Activated T-helper 1 cell treated with anti-CD3 and anti-CD28 coated beads, Interleukin-2, amount 50 U/mL, for 16 hours (primary cell): ENCODE results near the gene TEAD4.

Experiments used
- DNase-seq, 2 donors: peaks; one replicate each; pipeline ENCODE4 v3.0.0-alpha.2; 2020; ENCODE audit warnings: low read depth in 1 of 2, low spot score in 1 of 2

Gene TEAD4

DNA sequence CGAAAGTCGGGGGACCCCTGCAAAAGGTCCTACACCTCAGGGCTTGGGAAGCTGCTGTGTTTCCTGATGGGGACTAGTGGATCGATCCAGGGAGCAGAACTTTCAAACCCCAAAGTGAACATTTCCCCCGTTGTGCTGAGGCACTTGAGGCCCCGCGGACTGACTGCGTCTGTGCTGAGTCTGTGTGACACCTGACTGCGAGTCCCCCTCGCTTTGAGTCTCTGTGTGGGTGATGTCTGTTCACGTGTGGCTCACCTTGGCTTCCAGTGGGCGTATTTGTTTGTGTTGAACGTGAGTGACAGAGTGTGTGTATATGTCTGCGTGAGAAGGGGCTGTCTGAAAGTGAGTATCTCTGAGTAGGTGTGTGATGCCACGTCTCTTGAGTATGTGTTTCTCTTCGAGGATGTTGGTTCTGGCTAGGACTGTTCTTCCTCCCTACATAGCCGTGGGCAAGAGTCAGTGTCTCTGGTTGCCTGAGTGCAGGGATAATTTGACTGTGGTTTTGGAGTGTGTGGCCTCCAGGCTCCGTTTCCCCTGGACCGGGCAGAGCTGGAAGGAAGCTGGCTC is 1.3 kb downstream of the TEAD4 start:
- DNase-seq: no peak

DNA sequence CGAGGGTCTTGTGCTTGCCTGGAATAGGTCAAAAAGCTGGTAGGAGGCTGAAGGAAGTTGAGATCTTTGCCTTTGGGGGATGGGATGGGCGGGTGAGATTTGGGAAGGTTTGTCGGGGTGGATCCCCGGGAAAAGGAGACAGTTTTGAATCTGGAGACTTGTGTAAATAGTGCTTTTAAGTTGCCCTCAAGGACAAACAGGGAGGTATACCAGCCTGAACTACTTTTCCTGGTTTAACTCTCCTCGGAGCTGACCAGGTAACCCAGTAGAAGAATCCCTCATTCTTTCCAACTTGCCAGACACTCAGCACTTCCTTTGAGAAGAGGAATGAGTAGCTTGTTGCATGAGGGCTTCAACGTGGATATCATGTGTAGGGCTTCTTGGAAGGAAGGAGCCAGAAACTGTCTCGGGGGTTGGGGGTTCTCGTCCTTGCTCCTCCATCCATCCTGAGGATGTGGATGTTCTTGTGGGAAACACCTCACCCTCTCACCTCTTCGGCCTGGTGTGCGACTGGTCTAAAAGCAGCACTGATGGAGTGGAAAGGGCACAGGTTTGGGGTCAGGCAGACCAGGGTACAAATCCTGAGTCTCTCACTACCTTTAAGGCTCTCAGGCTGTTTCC is 1.9 kb downstream of the TEAD4 start:
- DNase-seq: no peak

GRCh38 chr12:2961705-2962104 is 2.5 kb downstream of the TEAD4 start:
- DNase-seq: no peak

GRCh38 chr12:2963154-2963759 is 4.1 kb downstream of the TEAD4 start:
- no peak for DNase-seq

DNA sequence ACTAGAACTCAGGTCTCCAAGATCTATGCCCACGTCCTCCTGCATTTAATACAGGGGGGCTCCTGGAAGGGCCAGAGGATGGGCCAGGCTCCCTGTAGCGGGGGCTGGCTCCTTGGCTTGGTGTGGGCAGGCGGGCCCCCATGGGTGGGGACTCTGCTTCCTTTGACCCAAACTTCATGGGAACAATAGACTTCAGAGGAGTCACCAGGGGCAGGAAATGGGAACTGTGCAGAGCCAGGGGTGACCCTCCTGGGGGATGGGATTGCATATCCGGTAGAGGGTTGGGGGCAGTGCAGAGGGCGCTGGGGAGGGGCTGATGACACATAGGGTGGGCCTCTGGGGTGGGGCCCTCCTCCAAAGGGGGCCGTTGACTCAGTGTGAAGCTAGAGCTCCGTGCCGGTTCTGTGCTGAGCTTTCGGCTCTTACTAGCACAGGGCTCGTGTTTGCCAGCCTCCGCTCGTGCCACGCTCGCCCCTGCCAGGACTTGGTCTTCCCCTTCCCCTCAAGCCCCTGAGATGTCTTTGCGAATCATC is 4.6 kb downstream of the TEAD4 start:
- no peak for DNase-seq

DNA sequence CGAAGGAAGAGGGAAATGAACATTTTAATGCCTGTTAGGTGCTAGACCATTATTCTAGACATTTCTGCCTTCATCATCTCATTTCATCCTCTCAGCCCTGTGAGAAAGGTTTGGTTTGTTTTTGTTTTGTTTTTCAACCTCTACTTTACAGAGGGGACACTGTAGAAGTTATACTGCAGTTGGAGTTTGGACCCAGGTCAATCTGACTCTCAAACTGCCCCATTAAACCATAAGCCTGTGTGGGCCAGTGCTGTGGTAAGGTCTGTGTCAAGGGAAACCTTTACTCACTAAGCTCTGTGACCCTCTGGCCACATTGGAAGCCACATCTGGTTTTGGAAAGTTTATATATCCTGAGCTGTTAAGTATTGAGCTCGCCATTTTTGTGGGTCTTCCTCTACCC is 8.5 kb downstream of the TEAD4 start:
- DNase-seq: no peak

DNA sequence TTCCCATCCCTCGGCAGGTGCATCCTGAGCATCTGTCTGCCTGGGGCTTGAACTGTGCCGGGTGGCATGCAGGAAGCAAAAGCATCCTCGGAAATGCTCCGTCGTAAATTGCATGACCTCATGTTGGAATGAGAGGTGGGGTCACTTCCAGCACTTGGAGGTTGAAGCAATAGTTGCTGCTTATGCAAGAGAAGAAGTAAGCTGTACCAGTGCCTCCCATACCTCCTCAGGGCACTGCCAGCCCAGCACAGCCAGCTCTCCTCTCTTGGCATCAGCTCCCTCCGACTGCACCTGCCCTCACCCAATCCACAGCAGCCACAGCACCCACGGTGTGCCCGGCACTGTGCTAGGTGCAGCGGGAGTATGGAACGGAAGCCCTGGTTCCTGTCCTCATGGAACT is 11.5 kb downstream of the TEAD4 start:
- no peak for DNase-seq

DNA sequence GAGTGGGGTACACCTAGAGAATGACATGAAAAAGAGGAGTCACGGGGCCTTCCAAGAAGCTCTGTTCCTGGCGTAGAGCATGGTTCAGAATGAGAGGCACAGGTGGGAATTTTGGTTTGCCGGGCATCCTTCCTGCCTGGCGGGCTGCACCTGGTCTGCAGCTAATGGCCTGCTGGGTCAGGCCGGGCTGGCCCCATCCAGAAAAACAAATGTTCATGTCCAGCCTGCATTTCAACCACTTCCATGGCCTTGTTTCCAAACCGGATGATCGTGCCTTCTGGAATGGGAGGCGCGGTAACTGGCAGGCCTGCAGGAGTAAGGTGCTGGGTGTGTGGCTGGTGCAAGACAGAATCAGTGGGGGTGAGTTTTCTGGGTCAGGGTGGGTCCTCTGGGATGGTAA is 14.4 kb downstream of the TEAD4 start:
- DNase-seq: no peak

GRCh38 chr12:2974560-2974971 is 15.4 kb downstream of the TEAD4 start:
- DNase-seq: no peak

- DNase-seq: no peak
These were observed 17.4 kb downstream of the TEAD4 start for GRCh38 chr12:2976581-2976996.

DNA sequence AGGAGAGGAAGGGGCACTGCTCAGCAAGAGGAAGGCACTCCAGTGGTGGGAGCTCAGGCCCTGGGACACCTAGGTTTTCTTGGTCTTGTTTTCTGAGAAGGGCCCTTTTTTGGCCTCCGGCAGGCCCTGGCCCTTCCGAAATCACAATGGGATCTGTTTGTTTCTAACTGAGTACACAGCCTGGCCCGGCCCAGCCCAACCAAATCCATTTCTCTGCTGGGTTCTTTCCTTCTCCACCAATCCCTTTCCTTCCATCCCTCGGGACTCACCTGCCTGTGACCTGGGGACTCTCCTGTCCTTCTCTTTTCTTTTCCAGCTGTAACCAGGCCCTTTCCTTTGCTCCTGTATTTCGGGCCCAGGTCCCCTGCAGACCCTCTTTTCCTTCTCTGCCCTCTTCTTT is 18.6 kb downstream of the TEAD4 start:
- no peak for DNase-seq

DNA sequence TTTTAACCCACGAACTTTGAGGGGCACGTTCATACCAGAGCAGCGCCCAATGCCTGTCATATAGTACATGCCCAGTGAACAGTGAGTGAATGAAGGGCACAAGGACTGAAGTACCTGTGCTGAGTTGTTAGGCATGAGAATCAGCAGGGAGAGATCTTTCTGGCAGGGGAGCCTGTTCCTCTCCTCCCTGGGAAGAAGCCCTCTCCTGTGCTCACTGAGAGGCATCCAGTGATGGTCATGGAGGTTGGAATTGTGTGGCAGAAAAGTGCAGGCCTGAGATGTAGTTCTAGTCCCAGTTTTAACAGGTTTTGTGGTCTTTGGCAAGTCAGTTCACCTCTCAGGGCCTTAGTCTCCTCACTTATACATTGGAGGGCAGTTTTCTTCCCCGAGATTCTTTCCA is 20.6 kb downstream of the TEAD4 start:
- no peak for DNase-seq

GRCh38 chr12:2980630-2981029 is 21.4 kb downstream of the TEAD4 start:
- no peak for DNase-seq

GRCh38 chr12:2982361-2982760 is 23.2 kb downstream of the TEAD4 start:
- DNase-seq: no peak

- DNase-seq: no peak
These were observed 25.1 kb downstream of the TEAD4 start for GRCh38 chr12:2984249-2984648.

DNA sequence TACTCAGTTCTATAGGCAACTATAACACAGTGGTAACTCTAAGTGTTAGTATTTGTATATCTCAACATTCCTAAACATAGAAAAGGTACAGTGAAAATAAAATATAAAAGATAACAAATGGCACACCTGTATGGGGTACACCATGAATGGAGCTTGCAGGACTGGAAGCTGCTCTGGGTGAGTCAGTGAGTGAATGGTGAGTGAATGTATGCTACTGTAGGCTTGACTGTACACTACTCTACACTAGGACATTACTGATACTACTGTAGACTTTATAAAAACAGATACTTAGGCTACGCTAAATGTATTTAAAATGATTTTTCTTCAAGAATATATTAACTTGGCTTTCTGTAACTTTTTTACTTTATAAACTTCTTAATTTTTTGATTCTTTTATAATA is 25.5 kb downstream of the TEAD4 start:
- no peak for DNase-seq

GRCh38 chr12:2986876-2987275 is 27.7 kb downstream of the TEAD4 start:
- no peak for DNase-seq

GRCh38 chr12:2988494-2988893 is 29.3 kb downstream of the TEAD4 start:
- DNase-seq: no peak

DNA sequence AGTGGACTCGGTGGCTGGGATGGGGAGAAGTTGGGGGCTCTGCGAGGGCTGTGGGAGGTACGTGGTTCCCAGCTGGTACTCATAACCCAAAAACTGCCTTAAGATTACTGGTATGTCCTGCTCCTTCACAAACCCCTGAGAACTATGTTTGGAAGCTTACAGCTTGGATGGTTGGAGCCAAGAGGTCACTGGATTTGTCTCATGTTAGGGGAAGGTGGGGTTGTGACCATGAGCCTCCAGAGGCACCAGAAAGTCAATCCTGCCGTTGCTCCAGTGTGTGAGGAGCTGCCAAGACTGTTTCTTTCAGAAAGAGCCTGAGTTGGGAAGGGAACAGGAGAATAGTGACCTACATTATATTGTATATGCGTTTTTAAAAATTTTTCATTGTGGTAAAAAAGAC is 33.5 kb downstream of the TEAD4 start:
- no peak for DNase-seq

DNA sequence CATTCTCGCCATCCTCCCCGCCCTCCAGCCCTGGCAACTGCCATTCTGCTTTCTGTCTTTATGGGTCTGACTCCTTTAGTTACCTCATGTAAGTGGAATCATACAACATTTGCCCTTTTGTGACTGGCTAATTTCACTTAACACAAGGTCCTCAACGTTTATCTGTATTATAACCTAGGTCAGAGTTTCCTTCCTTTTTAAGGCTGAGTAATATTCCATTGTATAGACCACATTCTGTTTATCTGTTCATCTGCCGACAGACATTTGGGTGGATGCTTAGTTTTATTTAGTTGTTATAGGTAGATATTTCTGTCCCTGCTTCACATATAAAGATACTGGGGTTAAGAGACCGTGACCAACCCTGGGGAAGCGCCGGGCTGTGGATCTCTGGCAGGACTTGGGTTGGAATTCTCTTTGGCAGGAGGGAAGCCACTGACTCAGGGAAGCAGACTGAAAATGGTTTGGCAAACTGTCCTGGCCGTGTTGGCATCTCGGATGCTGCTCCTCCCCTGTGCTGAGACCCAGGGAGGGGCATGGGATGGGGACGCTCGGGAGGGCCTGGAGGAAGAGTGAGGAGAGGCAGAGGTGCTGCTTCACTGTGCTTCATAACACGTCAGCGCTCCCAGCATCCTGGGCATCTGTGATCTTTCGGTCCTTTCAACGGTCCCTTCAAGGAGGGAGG is 38.9 kb downstream of the TEAD4 start:
- no peak for DNase-seq

DNA sequence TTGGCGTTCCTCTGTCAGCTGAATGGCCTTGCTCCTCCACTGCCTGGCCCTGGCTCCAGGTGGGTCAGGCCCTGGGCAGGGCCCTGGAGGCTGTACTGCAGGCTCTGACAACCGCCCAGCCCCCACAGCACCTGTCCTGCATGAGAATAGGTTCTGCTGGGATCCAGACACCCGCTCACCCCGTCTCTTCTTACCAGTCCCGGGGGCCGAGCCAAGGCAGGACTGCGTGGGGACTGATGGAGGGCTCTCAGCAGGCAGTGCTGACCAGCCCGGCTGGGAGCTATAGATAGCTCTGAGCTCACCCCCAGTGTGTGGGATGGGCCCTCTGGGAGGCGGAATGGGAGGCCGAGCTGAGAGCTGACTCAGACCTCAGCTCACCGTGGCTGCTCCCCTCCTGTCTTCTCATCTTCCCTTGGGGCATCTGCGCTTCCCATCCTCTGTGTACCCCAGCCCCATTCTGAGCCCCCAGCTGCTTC is 39.6 kb downstream of the TEAD4 start:
- DNase-seq: no peak

- no peak for DNase-seq
These were observed 40.2 kb downstream of the TEAD4 start for GRCh38 chr12:2999265-2999841.
